Epithelial cell of prostate (primary cell): ENCODE results near the gene HTRA3.

ENCODE experiments used
- DNase-seq: peaks from one replicate; pipeline ENCODE4 v3.0.0-alpha.2; 2011; ENCODE audit warnings: low read depth, low spot score
- H3K27ac ChIP-seq: fragments of 450-650 bp; 2 replicates; pipeline ENCODE4 v1.5.1; 2017; ENCODE audit warnings: mild to moderate bottlenecking

The HTRA3 gene

DNA sequence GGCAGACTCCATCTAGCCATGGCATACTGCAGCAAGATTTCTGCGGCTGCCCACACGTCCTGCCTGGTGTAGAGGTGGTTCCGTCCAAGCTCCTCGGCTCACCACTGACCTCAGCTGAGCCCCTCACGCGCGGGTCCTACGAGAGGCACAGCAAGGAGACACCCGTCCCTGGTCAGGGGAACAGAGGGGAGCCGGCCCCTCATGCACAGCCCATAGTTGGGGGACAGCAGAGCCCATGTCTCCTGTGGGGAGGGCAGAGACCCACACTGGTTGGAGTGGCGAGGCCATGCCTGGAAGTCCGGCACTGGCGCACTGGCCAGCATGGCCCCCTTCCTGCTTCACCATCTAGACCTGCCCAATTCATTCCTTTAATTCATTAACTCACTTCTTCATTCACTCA, 80.8 kb downstream of the HTRA3 start:
- no peak overlapping the region for H3K27ac ChIP-seq
- DNase-seq, result no peak

GRCh38 chr4:8350841-8351461, 81.4 kb downstream of the HTRA3 start:
- DNase-seq, result no peak

GRCh38 chr4:8351931-8352367, 82.4 kb downstream of the HTRA3 start:
- no peak overlapping the region for H3K27ac ChIP-seq
- DNase-seq, result no peak

More at GRCh38 chr4:8350841-8351461, 81.4 kb downstream of the HTRA3 start:
- H3K27ac ChIP-seq, result no peak overlapping the region

DNA sequence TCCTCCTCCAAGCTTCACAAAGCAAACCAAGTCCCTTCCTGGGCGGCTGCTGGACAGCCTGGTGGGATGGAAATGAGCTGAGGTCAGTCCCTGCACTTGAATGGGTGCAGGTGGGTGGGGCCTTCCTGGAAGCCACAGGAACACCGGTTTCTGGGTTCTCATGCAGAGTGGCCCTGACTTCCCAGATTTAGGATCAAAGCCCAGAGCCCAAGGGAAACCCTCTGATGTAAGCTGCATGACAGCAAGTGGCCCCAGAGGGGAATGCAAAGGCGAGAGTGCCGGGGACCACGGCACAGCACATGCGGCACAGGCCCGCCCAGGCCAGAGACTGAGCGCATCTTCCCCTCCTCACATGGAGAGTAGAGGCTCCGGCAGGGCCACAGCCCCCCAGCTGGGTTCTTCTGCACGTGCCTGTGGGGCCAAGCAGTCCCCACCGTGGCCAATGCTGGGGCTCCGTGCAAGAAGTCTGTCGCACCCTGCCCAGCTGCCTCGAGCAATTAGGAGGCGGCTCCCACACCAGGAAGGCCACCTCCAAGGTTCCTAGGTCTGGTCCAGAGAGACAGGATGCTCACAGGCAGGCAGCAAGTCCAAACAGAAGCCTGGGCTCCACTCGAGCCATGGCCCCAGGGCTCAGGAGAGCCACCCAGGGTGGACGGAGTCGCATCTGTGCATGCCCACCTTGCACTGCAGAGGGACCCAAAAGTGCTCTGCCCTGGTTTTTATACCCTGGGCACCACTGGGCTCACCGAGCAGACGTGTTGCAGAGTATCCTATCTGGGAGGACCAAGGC, 83.0 kb downstream of the HTRA3 start:
- DNase-seq, result no peak

DNA sequence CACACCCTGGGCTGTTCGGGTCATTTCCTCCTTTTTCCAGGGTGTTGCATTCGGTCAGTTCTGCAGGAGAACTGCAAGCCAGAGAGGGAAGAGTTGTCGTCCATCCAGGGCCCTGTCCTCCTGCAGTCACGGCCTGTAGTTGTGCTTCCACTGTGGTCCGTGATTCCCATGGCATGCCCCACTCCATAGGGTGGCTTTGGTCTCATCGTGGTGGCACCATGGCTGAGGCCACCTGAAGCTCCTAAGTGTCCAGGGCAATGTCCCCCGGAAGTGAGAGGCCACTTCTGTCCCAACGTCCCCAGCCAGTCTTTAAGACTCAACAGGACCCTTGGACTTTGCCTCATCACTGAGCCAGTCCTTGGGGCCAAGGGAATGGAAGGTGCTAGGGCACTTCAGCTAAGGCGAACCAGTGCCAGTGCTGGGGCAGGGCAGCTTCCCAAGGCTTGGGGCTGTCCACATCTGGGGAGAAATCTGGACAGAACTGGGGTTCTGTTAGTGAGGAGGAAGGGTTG, 83.7 kb downstream of the HTRA3 start:
- H3K27ac ChIP-seq, result no peak overlapping the region
- no peak for DNase-seq

More for the DNA sequence above, 83.0 kb downstream of the HTRA3 start:
- no peak overlapping the region for H3K27ac ChIP-seq

DNA sequence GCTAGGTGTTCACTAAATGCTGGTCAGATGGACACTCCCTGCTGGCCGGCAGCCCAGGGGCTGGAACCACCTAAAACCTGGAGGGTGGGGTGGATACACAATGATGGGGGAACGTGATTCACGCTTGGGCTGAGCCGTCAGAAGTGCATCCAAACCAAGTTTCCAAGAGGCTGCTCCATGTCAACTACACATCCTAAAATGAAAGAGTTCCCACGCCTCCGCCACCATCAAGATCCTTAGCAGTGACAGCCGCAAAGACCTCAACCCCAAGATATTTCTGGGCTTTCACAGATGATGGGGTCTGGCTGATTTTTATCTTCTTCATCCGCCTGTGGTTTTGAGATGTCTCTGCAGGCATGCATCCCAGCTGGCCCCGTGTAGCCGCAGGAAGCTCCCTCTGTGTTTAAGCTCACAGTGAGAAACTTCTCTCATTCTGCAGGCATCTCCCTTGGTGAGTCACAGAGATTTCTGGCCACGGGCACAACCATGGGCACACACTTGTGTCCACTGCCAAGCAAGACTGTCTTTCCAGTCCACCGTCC, 84.4 kb downstream of the HTRA3 start:
- no peak for DNase-seq
- no peak overlapping the region for H3K27ac ChIP-seq

DNA sequence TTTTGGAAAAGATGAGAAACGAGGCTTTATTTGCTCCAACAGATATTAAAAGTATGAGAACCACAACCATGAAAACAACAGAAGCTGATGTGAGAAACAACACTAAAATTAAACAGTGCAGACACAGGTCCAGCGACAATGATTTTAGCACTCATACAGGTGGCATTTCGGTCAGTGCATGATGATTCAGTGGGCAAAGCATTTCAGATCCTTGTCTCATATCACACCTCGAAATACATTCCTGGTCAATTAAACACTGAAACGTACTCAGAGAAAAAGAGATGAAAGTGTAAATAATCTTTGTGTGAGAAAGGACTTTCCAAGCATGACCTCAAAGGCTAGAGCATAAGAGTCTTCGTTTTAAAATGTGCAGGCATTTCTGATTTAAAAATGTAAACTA, 85.8 kb downstream of the HTRA3 start:
- peak overlapping the region; percentile 34 for H3K27ac ChIP-seq

GRCh38 chr4:8355864-8356565, 86.5 kb downstream of the HTRA3 start:
- peak overlapping the region; percentile 34 for H3K27ac ChIP-seq
- DNase-seq, result no peak

More for the DNA sequence above, 85.8 kb downstream of the HTRA3 start:
- DNase-seq, result no peak
